SH-SY5Y (cell line): ENCODE results near the gene SCGB3A1.

Experiments used
- GATA2 ChIP-seq: IDR thresholded peaks from 2 replicates; pipeline ENCODE4 v1.6.1; 2011; ENCODE audit warnings: mild to moderate bottlenecking, low read depth, low read length
- GATA3 ChIP-seq: IDR thresholded peaks from 2 replicates; pipeline ENCODE4 v1.6.1; 2011; ENCODE audit warnings: low read depth, mild to moderate bottlenecking, low read length, moderate library complexity

SCGB3A1 gene, protein sequence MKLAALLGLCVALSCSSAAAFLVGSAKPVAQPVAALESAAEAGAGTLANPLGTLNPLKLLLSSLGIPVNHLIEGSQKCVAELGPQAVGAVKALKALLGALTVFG

DNA sequence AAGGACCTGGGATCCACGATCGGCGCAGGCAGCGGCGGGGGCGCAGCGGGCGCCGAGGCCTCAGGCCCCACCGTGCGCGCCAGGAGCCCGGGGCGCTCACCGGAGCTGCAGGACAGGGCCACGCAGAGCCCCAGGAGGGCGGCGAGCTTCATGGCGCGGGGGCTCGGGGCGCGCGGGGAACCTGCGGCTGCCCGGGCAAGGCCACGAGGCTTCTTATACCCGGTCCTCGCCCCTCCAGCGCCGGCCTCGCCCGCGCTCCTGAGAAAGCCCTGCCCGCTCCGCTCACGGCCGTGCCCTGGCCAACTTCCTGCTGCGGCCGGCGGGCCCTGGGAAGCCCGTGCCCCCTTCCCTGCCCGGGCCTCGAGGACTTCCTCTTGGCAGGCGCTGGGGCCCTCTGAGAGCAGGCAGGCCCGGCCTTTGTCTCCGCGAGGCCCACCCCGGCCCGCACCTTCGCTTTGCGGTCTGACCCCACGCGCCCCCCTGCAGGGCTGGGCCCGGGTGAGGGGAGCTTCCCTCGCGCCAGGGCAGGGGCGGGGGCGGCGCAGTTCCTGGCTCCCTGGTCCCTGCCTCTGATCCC lies at the start of gene SCGB3A1:
Gene SCGB3A1 (minus strand): TSS at position 189 of the 577 bp plus-strand sequence. CDS start 37 bp downstream, at position 152.
- TF ChIP-seq GATA2 = no peak
- no peak for TF ChIP-seq GATA3

DNA sequence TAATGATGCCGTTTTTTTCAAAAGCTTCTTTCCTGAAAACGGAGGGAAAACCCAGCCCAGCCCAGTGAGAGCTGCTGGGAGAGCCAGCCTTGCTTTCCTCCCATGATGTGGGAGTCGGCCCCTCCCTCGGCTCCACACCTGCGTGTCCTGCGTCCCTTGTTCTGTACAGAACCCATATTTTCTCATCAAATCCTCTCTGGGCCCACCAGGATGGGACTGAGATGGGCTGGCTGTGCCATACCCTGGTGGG lies 49.2 kb upstream of the SCGB3A1 start:
- no peak for TF ChIP-seq GATA2
- no peak for TF ChIP-seq GATA3

DNA sequence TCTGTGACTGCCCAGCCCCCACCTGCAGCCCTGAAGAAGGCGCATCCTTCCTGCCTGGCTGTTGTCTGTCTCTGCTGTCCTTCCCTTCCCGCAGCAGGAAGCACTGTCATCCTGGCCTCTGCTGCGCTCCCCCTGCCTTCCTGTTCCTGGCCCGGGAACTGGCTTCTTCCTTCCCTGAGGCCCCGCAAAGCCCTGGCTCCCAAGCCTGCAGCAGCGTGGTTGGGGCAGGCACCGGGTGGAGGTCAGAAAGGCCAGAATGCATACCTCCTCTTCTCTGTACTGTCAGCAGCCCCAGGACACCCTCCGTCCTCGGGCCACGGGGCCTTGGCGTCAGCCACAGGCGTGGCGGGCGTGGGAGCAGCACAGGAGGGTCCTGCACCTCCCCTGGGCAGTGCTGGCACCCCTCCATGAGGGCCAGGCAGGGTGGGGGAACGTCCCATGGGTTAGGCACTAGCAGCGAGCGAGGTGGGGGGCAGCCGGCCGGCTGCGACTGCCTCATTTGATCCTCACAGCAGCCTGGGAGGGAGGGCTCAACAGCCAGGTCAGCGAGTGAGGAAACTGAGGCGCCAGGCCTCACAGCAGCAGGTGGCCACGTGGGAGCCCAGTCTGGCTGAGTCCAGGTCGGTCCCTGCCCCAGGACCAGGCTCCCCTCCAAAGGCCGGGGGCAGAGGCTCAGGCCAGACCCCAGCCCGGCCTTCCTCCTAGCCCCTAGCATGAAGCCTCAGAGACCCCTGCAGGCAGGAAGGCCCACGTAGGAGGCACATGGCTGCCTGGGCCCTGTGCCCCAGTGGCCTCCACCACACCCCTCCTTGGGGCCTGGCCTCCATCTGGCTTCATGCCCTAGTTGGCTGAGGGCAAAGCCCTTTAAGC lies 48.7 kb upstream of the SCGB3A1 start:
- TF ChIP-seq GATA2 = no peak
- no peak for TF ChIP-seq GATA3

DNA sequence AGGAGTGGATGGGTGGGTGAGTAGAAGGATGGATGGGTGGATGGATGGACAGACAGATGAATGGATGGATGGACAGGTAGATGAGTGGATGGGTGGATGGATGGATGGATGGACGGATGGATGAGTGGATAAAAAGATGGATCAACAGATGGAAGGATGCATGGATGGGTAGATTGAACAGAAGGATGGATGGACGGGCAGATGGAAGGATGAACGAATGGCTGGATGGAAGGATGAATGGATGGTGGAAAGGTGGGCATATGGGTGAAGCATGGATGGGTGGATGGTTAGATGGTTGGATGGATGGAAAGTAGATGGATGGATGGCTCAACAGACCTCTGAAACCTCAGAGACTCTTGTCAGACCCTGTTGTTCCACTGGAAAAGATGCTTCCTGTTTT lies 48.0 kb upstream of the SCGB3A1 start:
- TF ChIP-seq GATA3 = no peak
- TF ChIP-seq GATA2 = no peak

DNA sequence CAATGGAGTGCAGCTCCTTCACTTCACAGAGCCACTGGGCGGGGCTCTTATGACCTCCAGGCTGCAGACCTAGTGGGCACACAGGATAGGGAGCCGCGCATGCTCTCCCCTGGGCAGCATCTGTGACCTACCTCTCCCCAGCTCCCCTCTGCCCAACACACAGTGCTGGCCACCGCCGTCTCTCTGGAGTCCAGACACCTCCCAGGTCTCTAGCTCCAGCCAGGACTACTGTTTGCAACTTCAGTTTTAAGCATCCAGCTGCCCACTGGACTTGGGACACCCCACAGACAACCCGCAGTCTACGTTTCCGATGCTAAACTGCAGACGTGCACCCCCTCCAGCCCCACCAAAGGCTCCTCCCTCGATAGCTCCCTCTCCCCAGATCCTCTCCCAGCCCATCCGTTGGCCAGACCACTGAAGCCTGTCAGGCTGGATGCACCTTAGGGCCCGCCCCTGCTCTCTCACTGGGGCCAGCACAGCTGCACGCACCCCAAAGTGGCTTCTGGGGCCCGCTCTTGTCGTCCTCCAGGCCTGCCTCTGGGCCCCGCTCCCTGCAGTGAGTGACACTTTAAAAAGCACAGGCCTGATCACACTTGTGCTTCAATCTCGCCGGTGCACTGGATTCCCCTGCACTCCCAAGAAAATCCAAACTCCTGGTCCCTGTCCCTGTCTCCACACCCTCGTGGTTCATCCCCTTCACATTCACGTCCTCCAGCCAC lies 46.8 kb upstream of the SCGB3A1 start:
- TF ChIP-seq GATA2 (no peak), GATA3 (no peak)

DNA sequence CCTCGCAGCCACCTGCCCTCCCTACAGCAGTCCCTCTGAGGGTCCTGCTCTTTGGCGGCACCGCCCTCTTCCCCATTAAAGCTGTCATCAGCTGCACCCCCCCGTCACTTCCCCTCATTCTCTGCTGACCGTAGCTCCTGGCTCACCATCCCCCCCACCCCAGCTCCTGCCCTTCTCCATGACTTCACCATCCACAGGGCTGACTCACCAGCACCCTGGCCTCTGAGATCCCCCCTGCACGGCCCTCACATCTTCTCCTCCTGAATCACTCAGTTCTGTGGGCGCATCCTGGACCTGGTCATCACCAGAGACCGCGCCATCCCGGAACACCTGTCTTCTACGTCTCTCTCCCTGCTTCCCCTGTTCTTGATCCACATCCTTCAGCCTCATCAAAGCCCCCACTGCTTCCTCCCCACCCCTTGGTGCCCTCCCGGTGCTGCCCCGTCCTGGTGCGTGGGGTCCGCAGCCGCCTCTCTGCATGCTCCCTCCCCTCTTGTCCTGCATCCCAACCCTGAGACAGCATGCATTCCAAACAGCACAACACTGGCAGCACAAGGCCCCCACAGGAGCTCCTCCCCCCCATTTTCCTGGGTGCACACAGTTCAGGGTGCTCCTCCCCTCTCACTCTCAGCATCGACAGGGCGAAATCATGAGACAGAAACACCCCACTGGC lies 45.2 kb upstream of the SCGB3A1 start:
- TF ChIP-seq GATA2 (no peak), GATA3 (no peak)

DNA sequence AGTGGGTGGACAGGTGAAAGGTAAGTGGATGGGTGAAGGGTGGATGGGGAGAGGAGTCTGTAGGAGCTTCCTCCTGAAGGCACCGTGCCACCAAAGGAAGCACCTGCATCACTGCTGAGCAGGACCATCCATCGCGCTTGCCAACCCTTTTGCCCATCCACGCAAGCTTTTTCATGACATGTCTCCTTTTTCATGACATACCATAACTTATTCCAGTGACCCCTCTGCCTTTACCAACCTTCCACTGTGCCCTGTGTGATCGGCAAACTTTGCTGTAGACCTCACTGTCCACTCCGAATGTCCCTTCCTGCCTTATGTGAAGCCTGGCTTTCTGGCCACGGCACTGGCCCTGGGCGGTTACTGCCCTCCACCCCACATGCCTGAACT lies 44.7 kb upstream of the SCGB3A1 start:
- TF ChIP-seq GATA3 (no peak), GATA2 (no peak)

DNA sequence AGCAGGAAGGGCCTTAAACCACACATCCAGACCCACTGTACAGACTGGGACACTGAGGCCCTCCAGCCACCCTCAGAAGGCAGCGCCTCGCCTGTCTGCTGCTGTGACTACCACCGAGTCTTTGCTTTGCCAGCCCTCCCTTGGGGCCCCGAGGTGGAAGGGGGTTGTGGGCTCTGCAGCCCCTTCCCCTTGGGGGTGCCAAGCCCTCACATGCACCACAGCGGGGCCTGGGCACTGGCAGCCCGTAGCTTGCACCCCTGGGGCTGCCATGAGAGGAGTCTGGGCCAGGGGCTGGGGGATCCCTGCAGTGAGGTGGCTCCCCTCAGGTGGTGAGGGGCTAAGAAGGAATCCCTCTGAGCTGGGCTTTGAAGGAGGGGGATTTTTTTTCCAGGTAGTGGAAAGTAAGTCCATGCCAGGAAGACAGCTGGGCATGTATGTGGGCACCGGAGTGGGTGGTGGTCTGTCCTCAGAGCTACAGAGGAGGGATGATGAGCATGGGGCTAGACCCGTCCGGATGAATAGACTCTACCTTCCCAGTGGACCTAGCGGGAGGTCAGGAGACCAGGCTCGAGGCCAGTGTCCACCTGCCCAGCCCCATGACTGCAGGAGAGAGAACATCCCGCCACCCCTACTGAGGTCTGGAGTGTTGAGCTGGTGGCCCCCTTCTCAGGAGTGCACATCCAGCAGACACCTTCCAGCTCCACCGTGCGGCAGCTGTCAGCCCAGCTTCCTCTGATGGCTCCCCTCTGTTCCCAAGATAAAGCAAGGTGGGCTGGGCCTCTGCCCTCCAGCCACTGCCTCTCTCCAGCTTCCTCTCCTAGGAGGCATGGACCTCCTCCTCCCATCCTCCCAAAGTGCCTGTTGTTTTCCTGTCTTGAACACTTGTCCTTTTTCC lies 42.2 kb upstream of the SCGB3A1 start:
- no peak for TF ChIP-seq GATA3

DNA sequence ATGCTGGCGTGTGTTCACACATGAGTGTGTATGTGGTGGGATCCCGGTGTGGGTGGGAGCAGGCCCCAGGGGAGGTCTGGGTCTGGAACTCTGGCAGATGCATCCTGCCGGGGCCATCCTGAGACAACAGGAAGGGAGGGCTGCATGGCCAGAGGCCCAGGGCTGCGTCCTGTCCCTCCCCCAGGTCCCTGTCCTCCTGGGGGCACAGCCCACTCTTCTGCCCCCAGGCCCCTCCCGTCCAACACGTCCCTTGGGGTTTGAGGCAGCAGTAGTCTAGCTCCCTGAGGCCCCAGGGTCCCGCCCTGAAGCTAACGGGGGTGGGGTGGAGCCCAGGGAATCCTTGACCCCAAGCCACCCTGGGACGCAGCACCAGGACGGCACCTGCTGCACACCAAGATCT lies 41.5 kb upstream of the SCGB3A1 start:
- TF ChIP-seq GATA2 (no peak), GATA3 (no peak)

DNA sequence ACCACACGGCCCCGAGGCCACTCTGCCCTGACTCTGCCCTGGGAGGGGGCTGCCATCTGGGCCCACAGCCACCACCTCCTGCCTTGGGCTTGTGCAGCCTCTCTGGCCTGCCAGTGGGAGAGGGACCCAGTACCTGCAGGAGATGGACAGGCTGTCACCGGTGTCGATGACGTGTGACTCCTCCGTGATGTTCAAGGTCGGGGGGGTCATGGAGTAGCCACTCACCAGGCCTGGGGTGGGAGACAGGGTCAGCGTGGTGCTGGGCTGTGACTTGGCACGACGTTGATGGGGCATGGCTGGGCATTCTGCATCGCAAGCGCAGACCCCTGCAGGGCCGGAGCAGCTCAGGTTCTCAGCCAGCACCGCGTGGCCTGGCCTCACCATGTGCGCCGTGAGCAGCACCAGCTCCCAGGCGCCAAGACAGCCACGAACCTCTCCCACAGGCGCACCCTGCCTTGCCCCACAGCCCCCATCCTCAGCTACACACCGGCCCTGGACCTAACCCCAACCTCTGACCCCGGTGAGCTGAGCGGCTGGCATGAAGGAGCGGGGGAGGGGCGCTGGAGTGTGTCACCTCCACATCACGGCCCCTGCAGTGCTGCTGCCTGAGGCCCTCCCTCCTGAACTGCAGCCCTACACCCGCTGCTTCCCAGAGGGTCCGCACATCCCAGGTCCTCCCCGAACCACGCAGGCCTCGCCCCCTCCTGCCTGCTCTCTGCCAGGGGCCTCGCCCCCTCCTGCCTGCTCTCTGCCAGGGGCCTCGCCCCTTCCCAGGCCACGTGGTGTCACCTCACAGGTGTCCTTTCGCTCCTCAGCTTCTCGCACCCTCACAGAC lies 40.5 kb upstream of the SCGB3A1 start:
- TF ChIP-seq GATA3 = no peak
- TF ChIP-seq GATA2 = no peak

DNA sequence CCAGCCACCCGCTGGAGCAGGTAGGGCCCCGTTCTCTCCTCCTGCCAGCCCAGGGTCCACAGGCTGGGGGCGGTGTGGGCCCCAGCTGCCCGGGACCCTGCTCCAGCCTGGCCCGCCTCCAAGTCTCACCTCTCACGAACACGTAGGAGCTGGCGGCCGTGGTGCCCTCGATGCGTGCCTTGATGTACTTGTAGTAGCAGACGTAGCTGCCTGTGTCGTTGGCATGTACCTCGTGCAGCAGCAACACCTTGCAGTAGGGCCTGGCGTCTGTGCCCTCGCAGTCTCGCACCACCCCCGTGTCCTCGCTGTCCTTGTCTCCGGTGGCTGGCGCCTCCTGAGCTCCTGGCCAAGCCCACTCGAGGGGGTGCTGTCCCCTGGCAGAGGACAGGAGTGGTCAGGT lies 39.1 kb upstream of the SCGB3A1 start:
- TF ChIP-seq GATA3 = no peak
- no peak for TF ChIP-seq GATA2

DNA sequence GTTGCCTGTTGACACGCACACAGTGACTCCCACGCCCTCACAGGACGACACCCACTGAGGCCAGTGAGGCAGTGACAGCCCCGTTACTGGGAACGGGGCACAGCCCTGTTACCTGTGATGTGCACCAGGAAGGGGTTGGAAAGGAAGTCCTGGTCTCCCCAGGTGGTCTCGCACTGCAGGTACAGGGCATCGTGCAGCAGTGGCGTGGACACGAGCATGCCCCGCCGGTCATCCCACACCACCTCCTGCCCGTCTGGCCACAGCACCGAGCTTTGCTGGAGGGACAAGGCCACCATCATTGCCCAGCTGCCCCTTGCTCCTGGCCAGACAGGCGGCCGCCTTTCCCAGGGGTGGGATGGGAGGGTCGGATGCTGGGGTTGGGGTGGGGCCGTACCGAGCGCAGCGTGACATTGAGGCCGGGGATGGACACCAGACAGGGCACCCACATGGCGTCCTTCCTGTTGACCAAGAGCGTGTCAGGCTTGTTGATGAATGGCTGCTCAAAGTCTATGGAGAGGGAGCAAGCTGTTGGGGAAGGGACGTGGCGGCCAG lies 38.6 kb upstream of the SCGB3A1 start:
- TF ChIP-seq GATA2 (no peak), GATA3 (no peak)
